GM18909 (cell line): ENCODE results near the gene ZNF582.

Source experiments
- ATAC-seq: cut with Tn5 transposase; IDR thresholded peaks from one replicate; pipeline ENCODE4 v1.9.1; 2021; ENCODE audit warnings: mild to moderate bottlenecking; ENCODE audit not compliant: unreplicated experiment, poor library complexity

ZNF582 gene

DNA sequence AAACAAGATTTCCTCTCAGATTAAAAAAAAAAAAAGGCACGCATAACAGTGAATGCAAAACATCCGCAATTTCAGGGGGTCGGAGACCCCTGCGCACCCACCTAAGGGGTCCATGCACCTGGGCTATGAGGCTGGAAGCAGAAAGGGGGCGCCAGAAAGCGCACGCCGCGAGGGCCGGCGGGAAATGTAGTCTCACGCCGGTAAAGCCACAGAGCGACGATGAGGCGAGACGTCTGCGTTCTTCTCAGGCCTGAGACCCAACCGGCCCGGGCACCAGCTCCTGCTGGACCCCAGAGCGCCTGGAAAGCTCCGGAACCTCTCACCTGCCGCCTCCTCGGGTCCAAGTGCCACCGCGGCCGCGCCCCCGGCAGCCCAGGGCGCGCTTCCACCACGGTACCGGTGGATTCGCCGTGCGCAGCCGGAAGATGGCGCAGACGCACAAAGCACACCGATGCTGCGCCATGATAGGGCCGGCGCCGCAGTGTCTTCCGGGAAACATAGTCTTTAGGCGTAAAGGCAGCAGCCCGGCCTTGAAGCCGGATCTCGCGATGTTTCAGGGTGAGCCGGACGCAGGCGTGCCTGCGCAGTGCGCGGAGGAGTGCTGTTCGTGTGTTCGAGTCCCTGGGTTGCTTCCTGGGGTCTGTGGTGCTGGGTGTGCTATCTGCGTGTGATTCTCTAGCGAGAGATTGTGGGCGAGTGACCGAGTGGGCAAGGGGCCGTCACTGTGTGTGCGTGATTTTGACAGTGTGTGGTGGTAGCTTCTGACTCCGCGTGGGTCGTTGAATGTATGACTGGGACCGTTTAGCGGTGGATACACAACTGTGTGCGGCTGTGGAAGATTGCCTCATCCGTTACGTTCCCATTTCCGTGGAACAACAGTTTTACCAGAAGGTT, at the start of gene ZNF582:
ZNF582 (minus strand) TSS at position 416 of the 894 bp plus-strand sequence. CDS start 1,782 bp downstream, outside the sequence.
- peak; percentile 85 for ATAC-seq

GRCh38 chr19:56441206-56441792, 48.0 kb upstream of the ZNF582 start:
- no peak for ATAC-seq

- ATAC-seq: no peak
Measured at GRCh38 chr19:56423985-56424353, 30.6 kb upstream of the ZNF582 start.

DNA sequence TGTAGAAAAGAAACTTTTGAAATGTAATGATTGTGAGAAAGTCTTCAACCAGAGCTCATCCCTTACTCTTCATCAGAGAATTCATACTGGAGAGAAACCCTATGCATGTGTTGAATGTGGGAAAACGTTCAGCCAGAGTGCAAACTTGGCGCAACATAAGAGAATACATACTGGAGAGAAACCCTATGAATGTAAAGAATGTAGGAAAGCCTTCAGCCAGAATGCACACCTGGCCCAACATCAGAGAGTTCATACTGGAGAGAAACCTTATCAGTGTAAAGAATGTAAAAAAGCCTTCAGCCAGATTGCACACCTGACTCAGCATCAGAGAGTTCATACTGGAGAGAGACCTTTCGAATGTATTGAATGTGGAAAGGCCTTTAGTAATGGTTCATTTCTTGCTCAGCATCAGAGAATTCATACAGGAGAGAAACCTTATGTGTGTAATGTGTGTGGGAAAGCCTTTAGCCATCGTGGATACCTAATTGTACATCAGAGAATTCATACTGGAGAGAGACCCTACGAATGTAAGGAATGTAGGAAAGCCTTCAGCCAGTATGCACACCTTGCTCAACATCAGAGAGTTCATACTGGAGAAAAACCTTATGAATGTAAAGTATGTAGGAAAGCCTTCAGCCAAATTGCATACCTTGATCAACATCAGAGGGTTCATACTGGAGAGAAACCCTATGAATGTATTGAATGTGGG, 30.1 kb upstream of the ZNF582 start:
- ATAC-seq: no peak

GRCh38 chr19:56405062-56405461, 11.7 kb upstream of the ZNF582 start:
- no peak for ATAC-seq

GRCh38 chr19:56404705-56405056, 11.3 kb upstream of the ZNF582 start:
- ATAC-seq: no peak

GRCh38 chr19:56403764-56404704, 10.7 kb upstream of the ZNF582 start, which contains the start of gene ZNF583:
ZNF583 (plus strand) TSS chr19:56404332; CDS start chr19:56407115, 2,783 bp downstream.
- peak; percentile 79 for ATAC-seq

DNA sequence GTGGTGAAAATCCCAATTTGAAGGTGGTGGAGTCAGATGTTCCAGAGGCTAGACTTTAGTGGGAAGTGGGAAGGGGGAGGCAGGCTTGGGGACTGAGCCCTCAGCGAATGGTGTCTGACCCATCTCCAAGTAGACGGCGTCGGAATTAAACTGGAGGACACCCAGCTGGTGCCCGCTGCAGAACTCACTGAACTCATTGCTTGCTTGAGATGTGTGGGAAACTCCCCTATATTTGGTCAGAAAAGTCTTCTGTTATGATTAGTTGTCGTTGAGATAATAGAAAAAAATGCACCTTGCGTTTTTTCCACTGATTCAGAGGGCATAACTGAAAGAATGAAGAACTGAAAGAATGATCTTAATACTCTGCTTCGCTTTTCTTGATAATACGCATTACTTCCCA, 9.9 kb upstream of the ZNF582 start:
- ATAC-seq: no peak

- ATAC-seq: no peak
Measured at GRCh38 chr19:56400485-56400884, 7.2 kb upstream of the ZNF582 start.

DNA sequence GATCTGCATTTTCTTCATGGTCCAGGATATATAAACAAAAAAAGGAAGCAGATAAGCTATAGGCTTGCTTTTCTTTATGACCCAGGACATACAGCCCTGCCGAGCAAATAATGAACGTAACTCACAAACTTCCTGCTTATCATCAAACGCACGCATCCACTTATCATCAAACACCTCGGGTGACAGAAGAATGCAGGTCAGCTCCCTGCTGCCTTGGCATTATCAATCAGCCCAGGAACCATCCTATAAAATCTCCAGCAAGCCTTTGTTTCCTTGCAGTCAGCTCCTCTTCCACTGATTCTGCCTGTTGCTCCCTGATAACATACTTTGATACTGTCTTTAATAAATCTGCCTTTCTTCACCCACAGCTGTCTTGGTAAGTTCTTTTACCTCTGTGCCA, 5.5 kb upstream of the ZNF582 start:
- ATAC-seq: no peak

DNA sequence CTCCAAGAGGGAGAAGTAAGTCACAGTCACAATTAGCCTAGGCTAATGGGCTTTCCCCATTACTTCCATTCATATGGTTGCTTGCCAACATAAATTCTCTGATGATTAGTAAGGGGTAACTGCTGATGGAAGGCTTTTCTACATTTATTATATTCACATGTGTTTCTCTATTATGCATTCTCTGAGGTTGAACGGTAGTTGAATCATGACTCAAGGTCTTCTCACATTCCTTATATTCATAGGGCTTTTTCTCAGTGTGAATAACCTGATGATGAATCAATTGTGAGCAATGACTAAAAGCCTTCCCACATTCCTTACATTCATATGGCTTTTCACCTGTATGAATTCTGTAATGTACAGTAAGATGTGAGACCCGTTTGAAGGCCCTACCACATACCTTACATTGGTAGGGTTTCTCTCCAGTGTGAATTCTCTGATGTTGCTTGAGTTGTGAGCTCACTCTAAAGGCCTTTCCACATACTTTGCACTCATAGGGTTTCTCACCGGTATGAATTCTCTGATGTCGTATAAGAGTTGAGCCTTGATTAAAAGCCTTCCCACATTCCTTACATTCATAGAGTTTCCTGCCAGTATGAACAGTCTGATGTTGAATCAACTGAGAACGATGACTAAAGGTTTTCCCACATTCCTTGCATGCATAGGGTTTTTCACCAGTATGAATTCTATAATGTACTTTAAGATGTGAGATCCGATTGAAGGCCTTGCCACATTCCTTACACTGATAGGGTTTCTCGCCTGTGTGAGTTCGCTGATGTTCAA, 9.3 kb downstream of the ZNF582 start:
- no peak for ATAC-seq

DNA sequence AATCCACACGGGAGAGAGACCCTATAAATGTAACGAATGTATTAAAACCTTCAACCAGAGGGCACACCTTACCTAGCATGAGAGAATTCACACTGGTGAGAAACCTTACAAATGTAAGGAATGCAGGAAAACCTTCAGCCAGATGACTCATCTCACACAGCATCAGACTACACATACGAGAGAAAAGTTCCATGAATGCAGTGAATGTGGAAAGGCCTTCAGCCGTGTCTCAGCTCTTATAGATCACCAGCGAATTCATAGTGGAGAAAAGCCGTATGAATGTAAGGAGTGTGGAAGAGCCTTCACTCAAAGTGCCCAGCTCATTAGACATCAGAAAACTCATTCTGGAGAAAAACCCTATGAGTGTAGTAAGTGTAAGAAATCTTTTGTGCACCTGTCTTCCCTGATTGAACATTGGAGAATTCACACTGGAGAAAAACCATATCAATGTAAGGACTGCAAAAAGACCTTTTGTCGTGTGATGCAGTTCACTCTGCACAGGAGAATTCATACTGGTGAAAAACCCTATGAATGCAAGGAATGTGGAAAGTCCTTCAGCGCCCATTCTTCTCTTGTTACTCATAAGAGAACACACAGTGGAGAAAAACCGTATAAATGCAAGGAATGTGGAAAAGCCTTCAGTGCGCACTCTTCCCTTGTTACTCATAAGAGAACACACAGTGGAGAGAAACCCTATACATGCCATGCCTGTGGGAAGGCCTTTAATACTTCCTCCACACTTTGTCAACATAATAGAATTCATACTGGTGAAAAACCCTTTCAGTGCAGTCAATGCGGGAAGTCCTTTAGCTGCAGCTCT, 16.0 kb downstream of the ZNF582 start:
- ATAC-seq: no peak

DNA sequence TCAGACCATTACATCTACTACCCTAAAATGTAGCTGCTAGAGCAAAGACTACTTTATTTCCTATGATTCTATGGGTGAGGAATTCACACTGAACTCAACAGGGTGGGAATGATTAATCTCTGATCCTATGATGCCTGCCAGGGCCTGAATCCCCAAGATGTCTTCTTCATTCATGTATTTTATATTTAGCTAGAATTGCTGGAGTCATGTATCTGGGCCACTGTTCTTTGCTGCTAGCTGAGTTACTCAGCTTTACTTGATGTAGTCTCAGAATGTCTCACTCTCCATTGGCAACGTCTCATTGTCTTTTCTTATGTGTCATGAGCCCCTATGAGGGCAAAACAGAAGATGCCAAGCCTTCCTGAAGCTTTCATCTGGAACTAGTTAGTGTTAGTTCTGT, 21.1 kb downstream of the ZNF582 start:
- no peak for ATAC-seq

DNA sequence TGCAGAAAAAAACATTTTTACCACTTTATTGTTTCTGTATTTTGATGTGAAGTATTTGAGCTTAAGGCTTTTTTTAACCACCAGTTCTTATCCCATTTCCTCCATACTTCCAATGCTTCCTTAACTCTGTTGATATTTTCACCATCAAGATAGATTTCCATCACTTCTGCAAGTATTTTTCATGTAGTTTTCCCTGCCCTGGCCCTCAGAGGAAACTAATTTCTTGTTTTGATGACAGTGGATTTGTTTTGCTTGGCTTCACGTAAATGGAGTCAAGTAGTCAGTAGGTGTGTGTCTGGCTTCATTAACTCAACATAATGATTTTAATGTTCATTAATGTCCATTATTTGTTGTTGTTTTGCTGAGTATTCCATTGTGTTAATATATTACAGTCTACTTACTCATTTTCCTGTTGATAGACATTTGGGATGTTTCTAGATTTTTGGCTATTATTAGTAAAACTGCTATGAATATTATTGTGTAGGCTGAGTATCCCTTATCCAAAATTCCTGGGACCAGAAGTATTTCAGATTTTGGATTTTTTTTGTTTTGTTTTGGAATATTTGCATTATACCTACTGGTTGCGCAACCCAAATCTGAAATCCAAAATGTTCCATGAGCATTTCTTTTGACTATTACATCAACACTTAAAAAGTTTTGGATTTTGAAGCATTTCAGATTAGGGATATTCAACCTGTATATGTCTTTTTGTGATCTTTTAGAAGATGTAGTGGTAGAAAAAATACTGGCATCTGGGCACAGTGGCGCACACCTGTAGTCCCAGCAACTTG, 23.3 kb downstream of the ZNF582 start:
- no peak for ATAC-seq

DNA sequence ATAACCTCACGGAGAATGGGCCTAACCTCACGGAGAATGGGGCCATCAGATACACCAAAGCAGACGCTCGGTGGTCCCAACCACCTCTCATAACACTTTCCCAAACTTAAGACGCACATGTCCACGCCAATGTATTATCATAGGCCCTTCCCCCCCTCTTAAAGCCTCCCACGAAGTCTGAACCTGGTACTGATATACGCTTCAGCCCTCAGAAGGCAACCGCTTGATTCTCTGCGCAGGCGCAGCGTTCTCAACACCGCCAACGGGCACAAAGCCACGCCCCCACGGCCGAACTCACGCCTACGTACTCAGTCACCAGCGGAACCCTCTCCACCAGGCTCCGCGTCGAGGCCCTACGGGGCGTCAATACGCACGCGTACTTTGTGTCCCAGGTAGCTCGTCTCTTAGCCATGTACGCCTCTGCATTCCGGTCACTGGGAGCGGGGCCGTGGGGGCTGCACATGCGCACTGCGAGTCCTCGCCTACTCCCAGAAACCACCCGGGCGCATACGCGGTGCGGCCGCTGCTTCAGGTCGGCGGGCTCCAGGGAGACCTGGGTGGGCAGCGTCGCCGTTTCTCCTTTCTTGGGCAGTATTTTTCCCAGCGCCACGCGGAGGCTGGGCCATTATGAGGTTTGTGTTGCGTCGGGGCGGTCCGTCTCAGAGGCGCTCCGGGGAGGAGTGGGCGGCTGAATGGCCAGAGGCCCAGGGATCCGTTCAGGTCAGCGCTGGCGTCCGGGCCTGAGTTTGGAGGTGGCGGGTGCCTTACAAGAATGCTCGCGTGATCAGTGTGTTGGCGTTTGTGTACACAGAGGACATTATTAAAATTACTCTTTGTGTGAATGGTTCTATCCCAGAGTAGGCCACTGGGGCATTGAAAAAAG, 25.3 kb downstream of the ZNF582 start:
- peak; percentile 60 for ATAC-seq

DNA sequence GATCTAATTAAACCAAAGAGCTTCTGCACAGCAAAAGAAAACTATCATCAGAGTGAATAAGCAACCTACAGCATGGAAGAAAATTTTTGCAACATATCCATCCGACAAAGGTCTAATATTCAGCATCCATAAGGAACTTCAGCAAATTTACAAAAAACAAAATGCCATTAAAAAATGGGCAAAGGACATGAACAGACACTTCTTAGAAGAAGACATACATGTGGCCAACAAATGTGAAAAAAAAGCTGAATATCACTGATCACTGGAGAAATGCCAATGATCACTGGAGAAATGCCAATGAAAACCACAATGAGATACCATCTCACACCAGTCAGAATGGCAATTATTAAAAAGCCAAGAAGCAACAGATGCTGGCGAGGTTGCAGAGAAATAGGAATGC, 32.5 kb downstream of the ZNF582 start:
- ATAC-seq: no peak

DNA sequence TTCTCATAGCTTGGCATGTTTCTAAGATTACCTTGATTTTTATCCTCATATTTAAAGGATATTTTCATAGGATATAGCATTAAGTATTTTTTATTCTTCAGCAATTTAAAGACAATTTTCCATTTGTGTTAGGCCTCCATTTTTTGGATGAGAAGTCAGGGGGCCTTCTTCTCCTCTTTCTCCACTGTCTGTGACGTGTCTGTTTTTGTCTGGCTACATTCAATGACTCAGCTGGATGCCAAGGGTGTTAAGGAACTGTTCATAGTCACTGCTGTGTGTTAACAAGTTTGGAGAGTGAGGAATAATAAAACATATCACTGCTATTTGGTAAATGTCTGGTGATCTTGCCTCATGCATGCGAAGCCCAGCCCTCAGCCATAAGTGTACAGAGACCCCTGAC, 36.4 kb downstream of the ZNF582 start:
- ATAC-seq: no peak
